A172 (cell line): ENCODE data around the gene SLC38A6. TPM values are rescaled to one million over a fixed set of nuclear protein-coding genes. Genes with fewer than 3 reads are reported as not detected.
"Not testable (repeated sequence)": the region's sequence is repeated elsewhere in the genome, so short reads cannot be mapped to it uniquely, and the experiment has no call there.

ENCODE experiments used
- DNase-seq: peaks from one replicate; pipeline ENCODE4 v3.0.0-alpha.2; 2015; ENCODE audit warnings: low spot score
- total RNA-seq: library from RNA; depleted of rRNA; stranded (reverse); fragments of >200 nt; shearing (Covaris generic); gene quantifications from 2 replicates; pipeline ENCODE4 v1.2.3, GENCODE V29; 2014

Gene SLC38A6
- total RNA-seq, 1 experiment from 2014 or later: 38.1 TPM

GRCh38 chr14:61051051-61051450 lies 70.0 kb downstream of the SLC38A6 start:
- no peak for DNase-seq

- DNase-seq: no peak
Measured at GRCh38 chr14:61051621-61052020, 70.6 kb downstream of the SLC38A6 start.

GRCh38 chr14:61063461-61063860 lies 82.4 kb downstream of the SLC38A6 start:
- no peak for DNase-seq

GRCh38 chr14:61064210-61064609 lies 83.2 kb downstream of the SLC38A6 start:
- no peak for DNase-seq

GRCh38 chr14:61064856-61065255 lies 83.8 kb downstream of the SLC38A6 start:
- DNase-seq: no peak

- no peak for DNase-seq
Measured at GRCh38 chr14:61065656-61066055, 84.6 kb downstream of the SLC38A6 start.

- DNase-seq: not testable (repeated sequence)
Measured at GRCh38 chr14:61072442-61072841, 91.4 kb downstream of the SLC38A6 start.

- DNase-seq: no peak
Measured at GRCh38 chr14:61074852-61075251, 93.8 kb downstream of the SLC38A6 start.

- no peak for DNase-seq
Measured at GRCh38 chr14:61076556-61076955, 95.5 kb downstream of the SLC38A6 start.

- DNase-seq: no peak
Measured at GRCh38 chr14:61077437-61077836, 96.4 kb downstream of the SLC38A6 start.

GRCh38 chr14:61077951-61078720 lies 97.1 kb downstream of the SLC38A6 start:
- DNase-seq: no peak

- DNase-seq: no peak
Measured at GRCh38 chr14:61080591-61081010, 99.6 kb downstream of the SLC38A6 start.

- DNase-seq: no peak
Measured at GRCh38 chr14:61088081-61088480, 107.0 kb downstream of the SLC38A6 start.

GRCh38 chr14:61089126-61089750 lies 108.2 kb downstream of the SLC38A6 start:
- DNase-seq: no peak

- DNase-seq: no peak
Measured at GRCh38 chr14:61090432-61091216, 109.6 kb downstream of the SLC38A6 start.

GRCh38 chr14:61091657-61092273 lies 110.7 kb downstream of the SLC38A6 start:
- DNase-seq: no peak

- DNase-seq: not testable (repeated sequence)
Measured at GRCh38 chr14:61098096-61098495, 117.1 kb downstream of the SLC38A6 start.

- DNase-seq: no peak
Measured at GRCh38 chr14:61098721-61099120, 117.7 kb downstream of the SLC38A6 start.

- no peak for DNase-seq
Measured at GRCh38 chr14:61099216-61099835, 118.3 kb downstream of the SLC38A6 start.

GRCh38 chr14:61101803-61102548 lies 120.9 kb downstream of the SLC38A6 start:
- DNase-seq: peak; percentile 39
